GM23338 (cell line): Measurements from ENCODE around the gene ADCY4.

Source experiments
- CREB1 ChIP-seq: fragments of 250-450 bp; sonication (Bioruptor Pico); IDR thresholded peaks from 2 replicates; pipeline ENCODE4 v1.5.0; 2020; ENCODE audit warnings: low read depth, mild to moderate bottlenecking, moderate library complexity
- CTCF ChIP-seq, 2 experiments: fragments of 200-600 bp in 1 of 2; sonication (generic) in 1 of 2; conservative IDR thresholded peaks; 2 replicates each; pipeline versions ENCODE4 v1.5.1 to v1.6.1; 2016 to 2017; ENCODE audit warnings: antibody characterized with exemption in 2 of 2, low read depth in 2 of 2, mild to moderate bottlenecking in 2 of 2, moderate library complexity in 1 of 2
- EZH2 ChIP-seq: fragments of 200-600 bp; sonication (generic); IDR thresholded peaks from one replicate; pipeline ENCODE4 v1.8.0; 2017; ENCODE audit warnings: antibody characterized with exemption, mild to moderate bottlenecking, low read depth; ENCODE audit not compliant: unreplicated experiment
- EZH2phosphoT487 ChIP-seq: fragments of 200-600 bp; sonication (generic); IDR thresholded peaks from one replicate; pipeline ENCODE4 v1.8.1; 2018; ENCODE audit warnings: antibody characterized with exemption; ENCODE audit not compliant: unreplicated experiment
- JUNB ChIP-seq: IDR thresholded peaks from one replicate; pipeline ENCODE4 v1.6.1; 2016; ENCODE audit warnings: antibody characterized with exemption; ENCODE audit not compliant: unreplicated experiment
- NANOG ChIP-seq: IDR thresholded peaks from 2 replicates; pipeline ENCODE4 v1.6.1; 2016; ENCODE audit warnings: antibody characterized with exemption, borderline replicate concordance
- POLR2AphosphoS5 ChIP-seq: IDR thresholded peaks from 2 replicates; pipeline ENCODE4 v1.6.1; 2016; ENCODE audit warnings: antibody characterized with exemption, low read depth
- STAT1 ChIP-seq: IDR thresholded peaks from one replicate; pipeline ENCODE4 v1.6.1; 2016; ENCODE audit warnings: antibody characterized with exemption; ENCODE audit not compliant: unreplicated experiment
- ZNF331 ChIP-seq: fragments of 250-450 bp; sonication (Bioruptor Pico); IDR thresholded peaks from 2 replicates; pipeline ENCODE4 v1.5.0; 2020; ENCODE audit warnings: low read depth, mild to moderate bottlenecking, moderate library complexity
- TF ChIP-seq, protein P1 (sequence below): IDR thresholded peaks from one replicate; pipeline ENCODE4 v1.6.1; 2018; ENCODE audit warnings: antibody characterized with exemption; ENCODE audit not compliant: unreplicated experiment
- TF ChIP-seq, protein P2 (sequence below): IDR thresholded peaks from 2 replicates; pipeline ENCODE4 v1.6.1; 2016; ENCODE audit warnings: antibody characterized with exemption

DNA sequence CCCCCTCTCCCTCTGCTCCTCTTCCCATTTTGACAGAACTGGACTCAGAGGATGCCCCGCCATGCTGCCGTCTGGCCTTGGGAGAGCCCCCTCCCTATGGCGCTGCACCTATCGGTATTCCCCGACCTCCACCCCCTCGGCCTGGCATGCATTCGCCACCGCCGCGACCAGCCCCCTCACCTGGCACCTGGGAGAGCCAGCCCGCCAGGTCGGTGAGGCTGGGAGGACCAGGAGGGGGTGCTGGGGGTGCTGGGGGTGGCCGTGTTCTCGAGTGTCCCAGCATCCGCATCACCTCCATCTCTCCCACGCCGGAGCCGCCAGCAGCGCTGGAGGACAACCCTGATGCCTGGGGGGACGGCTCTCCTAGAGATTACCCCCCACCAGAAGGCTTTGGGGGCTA lies 34.6 kb upstream of the ADCY4 start:
- TF ChIP-seq EZH2 (no peak), STAT1 (no peak), POLR2AphosphoS5 (no peak), CTCF (conservative IDR thresholded peaks at IDR 0.05; ENCODE audit: low read depth in 2 of 2) (no peak), EZH2phosphoT487 (no peak), ZNF331 (CRISPR knock-in tag) (no peak), NANOG (no peak), CREB1 (CRISPR knock-in tag) (no peak), JUNB (no peak)
- TF ChIP-seq, protein P1, sequence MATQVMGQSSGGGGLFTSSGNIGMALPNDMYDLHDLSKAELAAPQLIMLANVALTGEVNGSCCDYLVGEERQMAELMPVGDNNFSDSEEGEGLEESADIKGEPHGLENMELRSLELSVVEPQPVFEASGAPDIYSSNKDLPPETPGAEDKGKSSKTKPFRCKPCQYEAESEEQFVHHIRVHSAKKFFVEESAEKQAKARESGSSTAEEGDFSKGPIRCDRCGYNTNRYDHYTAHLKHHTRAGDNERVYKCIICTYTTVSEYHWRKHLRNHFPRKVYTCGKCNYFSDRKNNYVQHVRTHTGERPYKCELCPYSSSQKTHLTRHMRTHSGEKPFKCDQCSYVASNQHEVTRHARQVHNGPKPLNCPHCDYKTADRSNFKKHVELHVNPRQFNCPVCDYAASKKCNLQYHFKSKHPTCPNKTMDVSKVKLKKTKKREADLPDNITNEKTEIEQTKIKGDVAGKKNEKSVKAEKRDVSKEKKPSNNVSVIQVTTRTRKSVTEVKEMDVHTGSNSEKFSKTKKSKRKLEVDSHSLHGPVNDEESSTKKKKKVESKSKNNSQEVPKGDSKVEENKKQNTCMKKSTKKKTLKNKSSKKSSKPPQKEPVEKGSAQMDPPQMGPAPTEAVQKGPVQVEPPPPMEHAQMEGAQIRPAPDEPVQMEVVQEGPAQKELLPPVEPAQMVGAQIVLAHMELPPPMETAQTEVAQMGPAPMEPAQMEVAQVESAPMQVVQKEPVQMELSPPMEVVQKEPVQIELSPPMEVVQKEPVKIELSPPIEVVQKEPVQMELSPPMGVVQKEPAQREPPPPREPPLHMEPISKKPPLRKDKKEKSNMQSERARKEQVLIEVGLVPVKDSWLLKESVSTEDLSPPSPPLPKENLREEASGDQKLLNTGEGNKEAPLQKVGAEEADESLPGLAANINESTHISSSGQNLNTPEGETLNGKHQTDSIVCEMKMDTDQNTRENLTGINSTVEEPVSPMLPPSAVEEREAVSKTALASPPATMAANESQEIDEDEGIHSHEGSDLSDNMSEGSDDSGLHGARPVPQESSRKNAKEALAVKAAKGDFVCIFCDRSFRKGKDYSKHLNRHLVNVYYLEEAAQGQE = no peak
- TF ChIP-seq, protein P2, sequence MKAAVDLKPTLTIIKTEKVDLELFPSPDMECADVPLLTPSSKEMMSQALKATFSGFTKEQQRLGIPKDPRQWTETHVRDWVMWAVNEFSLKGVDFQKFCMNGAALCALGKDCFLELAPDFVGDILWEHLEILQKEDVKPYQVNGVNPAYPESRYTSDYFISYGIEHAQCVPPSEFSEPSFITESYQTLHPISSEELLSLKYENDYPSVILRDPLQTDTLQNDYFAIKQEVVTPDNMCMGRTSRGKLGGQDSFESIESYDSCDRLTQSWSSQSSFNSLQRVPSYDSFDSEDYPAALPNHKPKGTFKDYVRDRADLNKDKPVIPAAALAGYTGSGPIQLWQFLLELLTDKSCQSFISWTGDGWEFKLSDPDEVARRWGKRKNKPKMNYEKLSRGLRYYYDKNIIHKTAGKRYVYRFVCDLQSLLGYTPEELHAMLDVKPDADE = no peak
